Activated naive CD4-positive, alpha-beta T cell treated with anti-CD3 and anti-CD28 coated beads for 36 hours (primary cell): ENCODE measurements around the gene NEAT1. TPM values are rescaled to one million over a fixed set of nuclear protein-coding genes. Genes with fewer than 3 reads are reported as not detected.
"Not testable (repeated sequence)": the region's sequence is repeated elsewhere in the genome, so short reads cannot be mapped to it uniquely, and the experiment has no call there.

ENCODE experiments used
- CTCF ChIA-PET: fragments of 350-600 bp; sonication (Branson Sonifier 250); formaldehyde crosslinking; loops from one replicate; lab custom pipeline; 2021; ENCODE audit warnings: antibody characterized with exemption; lab: Charles Lee
- DNase-seq: peaks from one replicate; pipeline ENCODE4 v3.0.0-alpha.2; 2020
- H3K27ac Mint-ChIP-seq: one replicate; pipeline ENCODE4 v1.8.0; 2021; ENCODE audit warnings: mild to moderate bottlenecking, mixed read lengths
- H3K27me3 Mint-ChIP-seq: one replicate; pipeline ENCODE4 v1.8.0; 2021; ENCODE audit warnings: low read depth, mixed read lengths
- H3K36me3 Mint-ChIP-seq: one replicate; pipeline ENCODE4 v1.8.0; 2021; ENCODE audit warnings: low read depth, mixed read lengths
- H3K4me1 Mint-ChIP-seq: one replicate; pipeline ENCODE4 v1.8.0; 2021; ENCODE audit warnings: low read depth, mixed read lengths
- H3K4me3 Mint-ChIP-seq: one replicate; pipeline ENCODE4 v1.8.0; 2021; ENCODE audit warnings: mild to moderate bottlenecking, moderate library complexity, mixed read lengths
- H3K9me3 Mint-ChIP-seq: one replicate; pipeline ENCODE4 v1.8.0; 2021; ENCODE audit warnings: mixed read lengths
- intact Hi-C: fragments of 100-400 bp; cut with micrococcal nuclease; formaldehyde crosslinking; loops from one replicate; pipeline ENCODE4 v1.15.1; 2023
- total RNA-seq, 2 experiments: library from RNA; stranded (reverse); gene quantifications; one replicate each; pipeline ENCODE4 v1.2.3, GENCODE V29; 2021

NEAT1 gene
- total RNA-seq, 2 experiments from 2014 or later = 693 to 750 TPM

- H3K27ac Mint-ChIP-seq = no peak overlapping the region
- CTCF ChIA-PET = no interaction called here
- intact Hi-C loops = no loop called here
Observed at GRCh38 chr11:65401803-65402248, 20.8 kb upstream of the NEAT1 start.

GRCh38 chr11:65402790-65403189 lies 19.8 kb upstream of the NEAT1 start:
- no peaks in the 10 kb centered on the region for H3K9me3 Mint-ChIP-seq
- no peaks in the 10 kb centered on the region for H3K27me3 Mint-ChIP-seq
- H3K27ac Mint-ChIP-seq = no peak overlapping the region
- peaks cover 18% of the 10 kb centered on the region for H3K36me3 Mint-ChIP-seq
- no peak overlapping the region for H3K4me3 Mint-ChIP-seq
- DNase-seq = no peak
- peaks cover 7% of the 10 kb centered on the region for H3K4me1 Mint-ChIP-seq
- intact Hi-C loops = no loop called here
- CTCF ChIA-PET = interaction anchor here (0.7 to 1.2 kb wide), 2 partner anchors 12 to 110 kb away, joined by 3 to 4 read pairs; no protein-coding TSS in a partner anchor

More at GRCh38 chr11:65401803-65402248, 20.8 kb upstream of the NEAT1 start:
- Mint-ChIP-seq H3K4me1 (peaks cover 7% of the 10 kb centered on the region), H3K4me3 (no peak overlapping the region), H3K27me3 (no peaks in the 10 kb centered on the region), H3K36me3 (peaks cover 23% of the 10 kb centered on the region), H3K9me3 (no peaks in the 10 kb centered on the region)
- no peak for DNase-seq

- Mint-ChIP-seq H3K4me1 (peaks cover 4% of the 10 kb centered on the region), H3K36me3 (peaks cover 19% of the 10 kb centered on the region), H3K9me3 (no peaks in the 10 kb centered on the region), H3K27me3 (no peaks in the 10 kb centered on the region), H3K27ac (no peak overlapping the region), H3K4me3 (no peak overlapping the region)
- intact Hi-C loops = no loop called here
- no peak for DNase-seq
- CTCF ChIA-PET = interaction anchor here (0.7 to 1.2 kb wide), 3 partner anchors 11 to 333 kb away, joined by 3 to 4 read pairs (median 3); no protein-coding TSS in a partner anchor
Observed at GRCh38 chr11:65403607-65404121, 18.9 kb upstream of the NEAT1 start.

- Mint-ChIP-seq H3K4me3 (no peak overlapping the region), H3K36me3 (peaks cover 21% of the 10 kb centered on the region), H3K9me3 (no peaks in the 10 kb centered on the region), H3K4me1 (peaks cover 4% of the 10 kb centered on the region), H3K27ac (no peak overlapping the region), H3K27me3 (no peaks in the 10 kb centered on the region)
- DNase-seq = no peak
- CTCF ChIA-PET = interaction anchor here (1.1 to 3.5 kb wide), 2 partner anchors 12 to 332 kb away, joined by 3 to 15 read pairs; no protein-coding TSS in a partner anchor
- intact Hi-C loops = no loop called here
Observed at GRCh38 chr11:65404210-65404609, 18.4 kb upstream of the NEAT1 start.

GRCh38 chr11:65404638-65405339 lies 17.8 kb upstream of the NEAT1 start:
- Mint-ChIP-seq H3K27ac (no peak overlapping the region), H3K4me3 (no peak overlapping the region), H3K9me3 (no peaks in the 10 kb centered on the region), H3K4me1 (peaks cover 4% of the 10 kb centered on the region), H3K36me3 (peaks cover 21% of the 10 kb centered on the region), H3K27me3 (no peaks in the 10 kb centered on the region)
- intact Hi-C loops = no loop called here
- no peak for DNase-seq
- CTCF ChIA-PET = interaction anchor here (1.1 to 3.5 kb wide), 2 partner anchors 11 to 331 kb away, joined by 3 to 15 read pairs; no protein-coding TSS in a partner anchor

- no peak for DNase-seq
- Mint-ChIP-seq H3K4me1 (peaks cover 6% of the 10 kb centered on the region), H3K27me3 (no peaks in the 10 kb centered on the region), H3K9me3 (no peaks in the 10 kb centered on the region), H3K36me3 (peaks cover 13% of the 10 kb centered on the region), H3K27ac (no peak overlapping the region), H3K4me3 (no peak overlapping the region)
- CTCF ChIA-PET = no interaction called here
- intact Hi-C loops = no loop called here
Observed at GRCh38 chr11:65410936-65411680, 11.5 kb upstream of the NEAT1 start.

GRCh38 chr11:65411681-65412070 lies 10.9 kb upstream of the NEAT1 start:
- intact Hi-C loops = no loop called here
- no peak for DNase-seq
- CTCF ChIA-PET = interaction anchor here (0.6 to 16.8 kb wide), 2 partner anchors 34 to 93 kb away, joined by 3 to 359 read pairs; partner anchors contain the start of gene MALAT1
- Mint-ChIP-seq H3K4me3 (no peak overlapping the region), H3K27ac (no peak overlapping the region), H3K27me3 (no peaks in the 10 kb centered on the region), H3K36me3 (peaks cover 13% of the 10 kb centered on the region), H3K9me3 (no peaks in the 10 kb centered on the region), H3K4me1 (peaks cover 11% of the 10 kb centered on the region)

GRCh38 chr11:65412271-65413076 lies 10.1 kb upstream of the NEAT1 start:
- no peak overlapping the region for H3K27ac Mint-ChIP-seq
- intact Hi-C loops = no loop called here
- no peak for DNase-seq
- no peak overlapping the region for H3K4me3 Mint-ChIP-seq
- H3K36me3 Mint-ChIP-seq = peaks cover 13% of the 10 kb centered on the region
- CTCF ChIA-PET = interaction anchor here (0.6 to 16.8 kb wide), 4 partner anchors 25 to 136 kb away, joined by 3 to 359 read pairs (median 3); partner anchors contain the start of gene MALAT1
- H3K4me1 Mint-ChIP-seq = peaks cover 18% of the 10 kb centered on the region
- H3K9me3 Mint-ChIP-seq = no peaks in the 10 kb centered on the region
- H3K27me3 Mint-ChIP-seq = no peaks in the 10 kb centered on the region

GRCh38 chr11:65413077-65413664 lies 9.4 kb upstream of the NEAT1 start:
- H3K27ac Mint-ChIP-seq, DNase-seq, H3K4me3 Mint-ChIP-seq, H3K9me3 Mint-ChIP-seq, H3K27me3 Mint-ChIP-seq, intact Hi-C loops: not testable (repeated sequence)
- Mint-ChIP-seq H3K36me3 (peaks cover 13% of the 10 kb centered on the region), H3K4me1 (peaks cover 24% of the 10 kb centered on the region)
- CTCF ChIA-PET = interaction anchor here (0.7 to 16.8 kb wide), 3 partner anchors 26 to 135 kb away, joined by 3 to 359 read pairs (median 3); partner anchors contain the start of gene MALAT1

- no peak overlapping the region for H3K27ac Mint-ChIP-seq
- intact Hi-C loops = loop anchor here (5.0 kb wide), 2 partner anchors 83 to 558 kb away; partner anchors contain the start of gene DPF2
- CTCF ChIA-PET = interaction anchor here (0.6 to 16.8 kb wide), 19 partner anchors 9 to 200 kb away, joined by 3 to 359 read pairs (median 4); partner anchors contain the start of genes FRMD8, MALAT1, PCNX3 and SLC25A45
- H3K4me3 Mint-ChIP-seq = no peak overlapping the region
- peaks cover 27% of the 10 kb centered on the region for H3K4me1 Mint-ChIP-seq
- DNase-seq = no peak
- H3K9me3 Mint-ChIP-seq = no peaks in the 10 kb centered on the region
- H3K27me3 Mint-ChIP-seq = no peaks in the 10 kb centered on the region
- H3K36me3 Mint-ChIP-seq = peaks cover 9% of the 10 kb centered on the region
Observed at GRCh38 chr11:65414776-65415498, 7.7 kb upstream of the NEAT1 start.
